ENCODE measurements around the gene WDR4. TPM values are rescaled to one million over a fixed set of nuclear protein-coding genes. Genes with fewer than 3 reads are reported as not detected.
"Not testable (repeated sequence)": the region's sequence is repeated elsewhere in the genome, so short reads cannot be mapped to it uniquely, and the experiment has no call there.

WDR4 gene
- total RNA-seq, 1 donor from 2014 or later: 6.0 TPM

- no peaks in the 10 kb centered on the region for H3K27me3 ChIP-seq (ENCODE audit: low read depth)
- no peaks in the 10 kb centered on the region for H3K4me1 ChIP-seq
- DNase-seq: no peak
- H3K4me3 ChIP-seq: no peak overlapping the region
- H3K36me3 ChIP-seq: peaks cover 84% of the 10 kb centered on the region
- intact Hi-C loops (cut with micrococcal nuclease): no loop called here
- no peak overlapping the region for H3K27ac ChIP-seq (replicated peaks)
- TF ChIP-seq CTCF (IDR thresholded peaks at IDR 0.05; ENCODE audit: borderline replicate concordance): peak; percentile 37
- no peaks in the 10 kb centered on the region for H3K9me3 ChIP-seq (replicated peaks)
Observed at GRCh38 chr21:42850866-42851391, 28.4 kb downstream of the WDR4 start.

GRCh38 chr21:42850463-42850862 lies 28.9 kb downstream of the WDR4 start:
- Histone ChIP-seq H3K27ac (replicated peaks) (no peak overlapping the region), H3K9me3 (replicated peaks) (no peaks in the 10 kb centered on the region), H3K4me3 (no peak overlapping the region), H3K4me1 (peaks cover 4% of the 10 kb centered on the region), H3K36me3 (peaks cover 84% of the 10 kb centered on the region), H3K27me3 (ENCODE audit: low read depth) (no peaks in the 10 kb centered on the region)
- intact Hi-C loops (cut with micrococcal nuclease): no loop called here
- no peak for DNase-seq
- TF ChIP-seq CTCF (IDR thresholded peaks at IDR 0.05; ENCODE audit: borderline replicate concordance): no peak

- Histone ChIP-seq H3K9me3 (replicated peaks) (no peaks in the 10 kb centered on the region), H3K4me3 (no peak overlapping the region), H3K36me3 (peaks cover 83% of the 10 kb centered on the region), H3K27ac (replicated peaks) (no peak overlapping the region), H3K4me1 (peaks cover 8% of the 10 kb centered on the region), H3K27me3 (ENCODE audit: low read depth) (no peaks in the 10 kb centered on the region)
- intact Hi-C loops (cut with micrococcal nuclease): no loop called here
- no peak for DNase-seq
- TF ChIP-seq CTCF (IDR thresholded peaks at IDR 0.05; ENCODE audit: borderline replicate concordance): no peak
Observed at GRCh38 chr21:42849759-42850412, 29.5 kb downstream of the WDR4 start.

- H3K4me1 ChIP-seq: peaks cover 14% of the 10 kb centered on the region
- H3K36me3 ChIP-seq: peaks cover 75% of the 10 kb centered on the region
- H3K4me3 ChIP-seq: no peak overlapping the region
- no peaks in the 10 kb centered on the region for H3K9me3 ChIP-seq (replicated peaks)
- intact Hi-C loops (cut with micrococcal nuclease): no loop called here
- DNase-seq: no peak
- no peak overlapping the region for H3K27ac ChIP-seq (replicated peaks)
- H3K27me3 ChIP-seq (ENCODE audit: low read depth): no peaks in the 10 kb centered on the region
- TF ChIP-seq CTCF (IDR thresholded peaks at IDR 0.05; ENCODE audit: borderline replicate concordance): no peak
Observed at GRCh38 chr21:42848932-42849758, 30.2 kb downstream of the WDR4 start.

- H3K27me3 ChIP-seq (ENCODE audit: low read depth); H3K9me3 ChIP-seq (replicated peaks); H3K4me3 ChIP-seq; intact Hi-C loops (cut with micrococcal nuclease); H3K27ac ChIP-seq (replicated peaks): not testable (repeated sequence)
- DNase-seq: peak; percentile 5
- Histone ChIP-seq H3K36me3 (peaks cover 67% of the 10 kb centered on the region), H3K4me1 (peaks cover 14% of the 10 kb centered on the region)
Observed at GRCh38 chr21:42848144-42848931, 31.0 kb downstream of the WDR4 start.

All from left ventricle myocardium inferior (tissue), 1 donor.